Activated naive CD4-positive, alpha-beta T cell treated with anti-CD3 and anti-CD28 coated beads for 36 hours (primary cell): Measurements from ENCODE around the gene C11orf54. TPM values are rescaled to one million over a fixed set of nuclear protein-coding genes. Genes with fewer than 3 reads are reported as not detected.

Experiments
- CTCF ChIA-PET: fragments of 350-600 bp; sonication (Branson Sonifier 250); formaldehyde crosslinking; loops from one replicate; lab custom pipeline; 2021; ENCODE audit warnings: antibody characterized with exemption; lab: Charles Lee
- DNase-seq: peaks from one replicate; pipeline ENCODE4 v3.0.0-alpha.2; 2020
- H3K27ac Mint-ChIP-seq: one replicate; pipeline ENCODE4 v1.8.0; 2021; ENCODE audit warnings: mild to moderate bottlenecking, mixed read lengths
- H3K27me3 Mint-ChIP-seq: one replicate; pipeline ENCODE4 v1.8.0; 2021; ENCODE audit warnings: low read depth, mixed read lengths
- H3K36me3 Mint-ChIP-seq: one replicate; pipeline ENCODE4 v1.8.0; 2021; ENCODE audit warnings: low read depth, mixed read lengths
- H3K4me1 Mint-ChIP-seq: one replicate; pipeline ENCODE4 v1.8.0; 2021; ENCODE audit warnings: low read depth, mixed read lengths
- H3K4me3 Mint-ChIP-seq: one replicate; pipeline ENCODE4 v1.8.0; 2021; ENCODE audit warnings: mild to moderate bottlenecking, moderate library complexity, mixed read lengths
- H3K9me3 Mint-ChIP-seq: one replicate; pipeline ENCODE4 v1.8.0; 2021; ENCODE audit warnings: mixed read lengths
- intact Hi-C: fragments of 100-400 bp; cut with micrococcal nuclease; formaldehyde crosslinking; loops from one replicate; pipeline ENCODE4 v1.15.1; 2023
- total RNA-seq, 2 experiments: library from RNA; stranded (reverse); gene quantifications; one replicate each; pipeline ENCODE4 v1.2.3, GENCODE V29; 2021

The C11orf54 gene
- total RNA-seq, 2 experiments from 2014 or later: 15.1 to 16.3 TPM

DNA sequence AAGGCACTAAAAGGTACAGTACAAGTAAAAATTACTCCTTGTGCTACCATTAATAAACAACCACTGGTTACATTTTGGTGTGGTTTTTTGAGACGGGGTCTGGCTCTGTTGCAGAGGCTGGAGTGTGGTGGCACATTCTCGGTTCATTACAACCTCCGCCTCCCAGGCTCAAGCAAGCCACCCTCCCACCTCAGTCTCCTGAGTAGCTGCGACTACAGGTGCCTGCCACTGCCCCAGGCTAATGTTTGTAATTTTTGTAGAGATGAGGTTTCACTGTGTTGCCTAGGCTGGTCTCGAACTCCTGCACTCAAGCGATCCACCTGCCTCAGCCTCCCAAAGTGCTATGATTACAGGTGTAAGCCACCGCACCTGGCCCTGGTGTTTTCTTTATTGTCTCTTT is 20.9 kb upstream of the C11orf54 start:
- Mint-ChIP-seq H3K27me3 (no peaks in the 10 kb centered on the region), H3K36me3 (peaks cover 50% of the 10 kb centered on the region), H3K4me3 (no peak overlapping the region), H3K4me1 (peaks cover 21% of the 10 kb centered on the region), H3K27ac (no peak overlapping the region), H3K9me3 (no peaks in the 10 kb centered on the region)
- intact Hi-C loops: no loop called here
- CTCF ChIA-PET: no interaction called here
- no peak for DNase-seq

DNA sequence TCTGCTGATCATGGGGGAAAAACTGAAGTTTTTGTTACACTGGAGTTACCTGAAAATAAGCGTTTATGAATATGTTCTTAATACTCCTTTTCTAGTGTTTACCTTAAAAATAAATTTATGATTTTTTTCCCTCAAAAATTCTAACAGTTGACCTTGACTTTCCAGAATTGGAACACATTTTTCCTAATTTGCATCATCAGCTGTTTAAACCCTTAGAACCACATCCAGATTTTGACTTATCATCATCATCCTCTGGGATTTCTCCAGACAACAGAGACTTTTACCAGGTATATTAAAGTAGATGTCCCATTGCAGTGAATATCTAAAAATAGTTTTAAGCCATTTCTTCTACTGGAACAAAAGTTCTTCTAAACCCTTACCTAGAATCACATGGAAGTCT is 17.4 kb upstream of the C11orf54 start:
- no peaks in the 10 kb centered on the region for H3K4me1 Mint-ChIP-seq
- no peak overlapping the region for H3K27ac Mint-ChIP-seq
- no peaks in the 10 kb centered on the region for H3K9me3 Mint-ChIP-seq
- DNase-seq: no peak
- no peaks in the 10 kb centered on the region for H3K27me3 Mint-ChIP-seq
- peaks cover 36% of the 10 kb centered on the region for H3K36me3 Mint-ChIP-seq
- CTCF ChIA-PET: no interaction called here
- no peak overlapping the region for H3K4me3 Mint-ChIP-seq
- intact Hi-C loops: no loop called here

GRCh38 chr11:93727985-93728791 is 13.3 kb upstream of the C11orf54 start:
- peak overlapping the region; percentile 72 for H3K27ac Mint-ChIP-seq
- peaks cover 41% of the 10 kb centered on the region for H3K36me3 Mint-ChIP-seq
- intact Hi-C loops: no loop called here
- CTCF ChIA-PET: no interaction called here
- no peaks in the 10 kb centered on the region for H3K27me3 Mint-ChIP-seq
- peaks cover 11% of the 10 kb centered on the region for H3K4me1 Mint-ChIP-seq
- DNase-seq: no peak
- no peaks in the 10 kb centered on the region for H3K9me3 Mint-ChIP-seq
- H3K4me3 Mint-ChIP-seq: no peak overlapping the region

DNA sequence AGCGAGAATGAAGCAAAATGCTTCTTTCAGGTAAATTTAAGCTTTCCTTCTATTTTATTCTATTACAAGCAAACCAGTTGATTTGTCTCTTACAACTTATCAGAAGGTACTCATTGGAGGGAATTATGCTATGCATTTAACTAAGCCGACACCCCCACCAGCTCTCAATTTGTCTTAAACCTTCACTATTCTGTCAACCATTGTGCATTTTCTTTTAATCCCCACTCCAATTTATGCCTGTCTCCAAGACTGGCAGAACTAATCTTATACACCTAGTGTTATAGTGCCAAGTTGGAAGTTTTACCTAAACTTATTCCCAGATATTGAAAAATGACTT is 12.7 kb upstream of the C11orf54 start:
- peaks cover 47% of the 10 kb centered on the region for H3K36me3 Mint-ChIP-seq

DNA sequence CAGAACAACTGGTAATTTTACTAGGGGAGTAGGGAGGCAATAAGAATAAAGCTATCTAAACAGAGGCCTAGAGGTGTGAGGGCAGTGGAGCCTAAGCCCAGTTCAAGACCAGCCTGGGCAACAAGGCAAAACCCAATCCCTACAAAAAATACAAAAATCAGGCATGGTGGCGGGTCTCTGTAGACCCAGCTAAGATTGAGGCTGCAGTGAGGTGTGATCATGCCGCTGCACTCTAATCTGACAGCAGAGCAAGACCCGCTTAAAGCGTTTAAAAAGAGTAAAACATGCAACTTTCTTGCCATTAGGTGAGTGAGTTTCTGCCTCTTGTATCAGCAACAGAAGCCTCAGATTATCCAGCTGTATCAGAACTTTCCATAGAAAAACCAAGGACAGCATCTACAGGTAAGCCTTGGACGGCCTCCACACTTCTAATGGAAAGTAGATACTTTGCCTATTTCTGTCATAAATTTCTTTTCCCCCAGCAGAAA is 12.3 kb upstream of the C11orf54 start:
- CTCF ChIA-PET: no interaction called here
- Mint-ChIP-seq H3K4me1 (peaks cover 17% of the 10 kb centered on the region), H3K27me3 (no peaks in the 10 kb centered on the region), H3K36me3 (peaks cover 50% of the 10 kb centered on the region), H3K9me3 (no peaks in the 10 kb centered on the region), H3K4me3 (no peak overlapping the region), H3K27ac (peak overlapping the region; percentile 44)
- intact Hi-C loops: no loop called here
- no peak for DNase-seq

More for the DNA sequence above, 12.7 kb upstream of the C11orf54 start:
- H3K9me3 Mint-ChIP-seq: no peaks in the 10 kb centered on the region
- no peak for DNase-seq
- intact Hi-C loops: no loop called here
- no peak overlapping the region for H3K4me3 Mint-ChIP-seq
- no peaks in the 10 kb centered on the region for H3K27me3 Mint-ChIP-seq
- H3K4me1 Mint-ChIP-seq: peaks cover 16% of the 10 kb centered on the region
- CTCF ChIA-PET: no interaction called here
- peak overlapping the region; percentile 44 for H3K27ac Mint-ChIP-seq

GRCh38 chr11:93730108-93731107 is 11.1 kb upstream of the C11orf54 start:
- DNase-seq: no peak
- Mint-ChIP-seq H3K27ac (peak overlapping the region; percentile 62), H3K36me3 (peaks cover 57% of the 10 kb centered on the region), H3K9me3 (no peaks in the 10 kb centered on the region), H3K27me3 (no peaks in the 10 kb centered on the region), H3K4me3 (no peak overlapping the region), H3K4me1 (peaks cover 29% of the 10 kb centered on the region)
- CTCF ChIA-PET: no interaction called here
- intact Hi-C loops: loop anchor here (1.0 kb wide), 1 partner anchor 8 kb away; no protein-coding TSS in a partner anchor

- no peak for DNase-seq
- no peaks in the 10 kb centered on the region for H3K9me3 Mint-ChIP-seq
- no peak overlapping the region for H3K4me3 Mint-ChIP-seq
- H3K27ac Mint-ChIP-seq: peak overlapping the region; percentile 70
- CTCF ChIA-PET: no interaction called here
- no peaks in the 10 kb centered on the region for H3K27me3 Mint-ChIP-seq
- intact Hi-C loops: no loop called here
- H3K36me3 Mint-ChIP-seq: peaks cover 67% of the 10 kb centered on the region
- peaks cover 43% of the 10 kb centered on the region for H3K4me1 Mint-ChIP-seq
Measured at GRCh38 chr11:93732237-93732892, 9.1 kb upstream of the C11orf54 start.

DNA sequence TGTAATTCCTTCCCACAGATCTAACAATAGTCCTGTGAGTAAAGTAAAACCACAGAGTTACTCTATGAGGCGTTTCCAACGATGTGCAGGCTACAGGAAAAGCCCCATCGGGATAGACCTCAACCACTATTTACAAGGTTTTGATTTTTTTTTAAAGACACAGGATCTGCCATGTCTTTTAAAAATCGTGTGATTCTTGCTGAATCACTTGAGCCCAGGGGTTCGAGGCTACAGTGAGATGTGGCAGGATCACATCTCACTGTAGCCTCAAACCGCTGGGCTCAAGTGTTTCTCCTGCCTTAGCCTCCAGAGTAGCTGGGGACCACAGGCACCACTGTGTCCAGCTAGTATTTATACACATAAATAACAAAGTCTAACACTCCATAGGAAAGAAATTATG is 8.0 kb upstream of the C11orf54 start:
- peak overlapping the region; percentile 82 for H3K27ac Mint-ChIP-seq
- H3K4me3 Mint-ChIP-seq: no peak overlapping the region
- DNase-seq: no peak
- intact Hi-C loops: no loop called here
- CTCF ChIA-PET: interaction anchor here (1.2 kb wide), 1 partner anchor 50 kb away, joined by 3 read pairs; the partner anchor contains the start of gene MED17
- H3K36me3 Mint-ChIP-seq: peaks cover 74% of the 10 kb centered on the region
- H3K4me1 Mint-ChIP-seq: peaks cover 50% of the 10 kb centered on the region
- H3K9me3 Mint-ChIP-seq: no peaks in the 10 kb centered on the region
- no peaks in the 10 kb centered on the region for H3K27me3 Mint-ChIP-seq

DNA sequence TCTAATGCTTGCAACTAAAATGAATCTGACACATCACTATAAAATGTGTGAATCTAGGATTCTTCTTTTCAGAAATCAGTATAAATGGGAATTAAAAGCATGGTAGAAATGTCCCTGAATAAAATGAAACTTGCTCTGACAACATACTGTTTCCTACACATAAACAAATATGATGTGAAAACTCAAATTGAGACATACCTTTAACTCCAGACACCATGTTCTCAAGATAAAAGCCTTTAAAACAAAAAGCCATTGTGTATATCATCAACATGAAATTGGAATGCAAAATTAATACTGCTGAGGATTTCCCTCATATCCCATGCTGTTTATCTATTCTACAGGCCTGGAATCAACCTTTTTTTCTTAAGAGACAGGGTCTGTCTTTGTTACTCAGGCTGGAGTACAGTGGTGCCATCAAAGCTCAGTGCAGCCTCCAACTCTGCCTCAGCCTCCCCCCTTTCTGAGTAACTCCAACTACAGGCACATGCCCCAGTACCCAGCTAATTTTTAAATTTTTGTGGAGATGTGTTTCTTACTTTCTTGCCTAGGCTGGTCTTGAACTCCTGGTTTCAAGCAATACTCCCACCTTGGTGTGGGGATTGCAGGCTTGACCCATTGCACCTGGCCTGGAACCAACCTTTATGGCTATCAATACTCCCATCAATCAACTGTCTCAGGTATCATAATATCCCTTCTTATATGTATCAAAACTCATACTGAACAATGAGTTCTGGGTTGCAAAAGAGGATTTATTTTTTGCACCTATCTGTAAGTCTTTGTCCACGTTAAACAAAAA is 6.8 kb upstream of the C11orf54 start:
- Mint-ChIP-seq H3K36me3 (peaks cover 78% of the 10 kb centered on the region), H3K9me3 (no peaks in the 10 kb centered on the region), H3K27ac (peak overlapping the region; percentile 82), H3K27me3 (no peaks in the 10 kb centered on the region), H3K4me3 (peak overlapping the region; percentile 36), H3K4me1 (peaks cover 56% of the 10 kb centered on the region)
- CTCF ChIA-PET: interaction anchor here (0.6 to 1.2 kb wide), 2 partner anchors 49 to 505 kb away, joined by 3 read pairs; partner anchors contain the start of gene MED17
- intact Hi-C loops: no loop called here
- DNase-seq: no peak

- peaks cover 54% of the 10 kb centered on the region for H3K4me1 Mint-ChIP-seq
- H3K27ac Mint-ChIP-seq: peak overlapping the region; percentile 82
- peak overlapping the region; percentile 46 for H3K4me3 Mint-ChIP-seq
- CTCF ChIA-PET: no interaction called here
- no peaks in the 10 kb centered on the region for H3K9me3 Mint-ChIP-seq
- no peaks in the 10 kb centered on the region for H3K27me3 Mint-ChIP-seq
- DNase-seq: no peak
- intact Hi-C loops: no loop called here
- H3K36me3 Mint-ChIP-seq: peaks cover 81% of the 10 kb centered on the region
Measured at GRCh38 chr11:93735627-93736026, 5.8 kb upstream of the C11orf54 start.

DNA sequence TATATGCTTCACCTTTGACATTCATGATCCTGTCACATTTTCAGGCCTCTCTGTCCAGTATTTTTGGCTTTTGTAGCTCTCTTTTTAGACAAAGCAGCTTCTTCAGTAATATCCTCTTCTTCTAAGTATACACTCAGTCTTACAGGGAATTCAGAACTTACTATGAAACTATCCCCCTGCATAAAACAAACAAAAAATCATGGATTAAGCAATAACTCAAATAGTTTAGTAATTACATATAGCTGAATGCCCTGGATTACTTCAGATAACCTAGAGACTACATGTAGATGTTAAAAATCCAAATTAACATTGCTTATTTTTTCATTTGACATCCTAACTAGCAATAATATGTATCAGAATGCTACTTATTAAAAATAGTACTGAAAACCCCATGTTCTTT is 5.3 kb upstream of the C11orf54 start:
- CTCF ChIA-PET: no interaction called here
- intact Hi-C loops: no loop called here
- Mint-ChIP-seq H3K27me3 (no peaks in the 10 kb centered on the region), H3K36me3 (peaks cover 86% of the 10 kb centered on the region), H3K27ac (peak overlapping the region; percentile 82), H3K4me3 (peak overlapping the region; percentile 46), H3K4me1 (peaks cover 54% of the 10 kb centered on the region), H3K9me3 (no peaks in the 10 kb centered on the region)
- no peak for DNase-seq
